Stimulated activated CD8-positive, alpha-beta memory T cell treated with anti-CD3 and anti-CD28 coated beads, Interleukin-15, amount 100 ng/mL, for 4 hours (primary cell): Measurements from ENCODE around the gene TRIM63.

Experiments
- DNase-seq, 2 donors: peaks; one replicate each; pipeline ENCODE4 v3.0.0-alpha.2; 2020; ENCODE audit warnings: low read depth in 2 of 2

Gene TRIM63

GRCh38 chr1:26084844-26085243, 17.4 kb upstream of the TRIM63 start:
- no peak for DNase-seq

DNA sequence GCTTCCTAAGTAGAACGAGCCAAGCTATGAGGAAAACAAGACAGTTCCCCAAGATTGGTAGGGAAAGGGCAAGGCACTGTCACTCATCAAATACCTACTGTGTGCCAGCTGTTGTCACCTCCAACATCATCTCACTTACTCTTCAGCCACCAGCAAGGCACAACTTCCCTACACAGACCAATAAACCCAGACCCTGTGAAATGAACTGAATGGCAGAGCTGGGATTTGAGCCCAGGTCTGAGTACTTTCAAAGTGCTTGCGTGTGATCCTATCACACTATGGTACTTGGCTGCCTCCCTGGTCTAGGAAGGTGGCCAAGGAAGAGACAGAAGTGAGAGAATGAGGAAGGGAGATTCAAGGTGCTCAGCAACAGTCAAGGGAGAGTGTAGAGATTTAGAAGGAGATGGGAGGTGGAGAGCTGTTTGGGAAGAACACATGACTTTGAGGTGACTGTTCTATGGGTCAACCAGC, 16.7 kb upstream of the TRIM63 start:
- DNase-seq: no peak

DNA sequence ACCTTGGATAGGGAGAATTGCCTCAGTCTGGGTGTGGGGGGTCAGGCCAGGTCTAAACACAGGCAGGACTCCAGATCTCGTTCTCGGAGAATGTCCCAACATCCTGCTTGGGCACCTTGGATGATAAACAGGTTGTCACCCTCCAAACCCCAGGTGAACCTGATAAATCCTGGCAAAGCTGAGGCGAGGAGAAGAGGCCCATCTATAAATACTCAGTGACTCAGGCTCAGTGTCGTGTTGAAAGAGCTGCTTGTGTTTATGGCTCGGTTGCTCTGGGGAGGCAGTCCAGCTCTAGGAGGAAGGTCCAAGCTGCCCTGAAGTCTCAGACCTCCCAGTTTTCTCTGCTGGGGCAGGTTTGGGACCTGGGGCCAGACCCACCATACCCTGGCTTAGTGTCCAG, 15.8 kb upstream of the TRIM63 start:
- DNase-seq: no peak

DNA sequence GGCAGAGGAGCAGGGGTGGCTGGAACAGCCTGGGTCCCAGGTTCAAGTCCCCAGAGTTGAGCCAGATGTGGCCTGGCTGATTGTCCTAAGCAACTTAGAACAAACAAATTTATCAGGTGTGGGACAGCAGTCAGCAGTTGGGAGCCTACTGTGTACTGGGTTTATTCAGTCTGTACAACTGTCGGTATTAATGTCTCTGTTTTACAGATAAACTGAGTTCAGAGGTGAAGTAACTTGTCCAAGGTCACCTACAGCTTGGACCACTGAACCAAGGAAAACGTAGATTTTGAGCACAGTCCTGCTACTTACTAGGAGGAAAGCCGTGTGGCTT, 14.6 kb upstream of the TRIM63 start:
- no peak for DNase-seq

DNA sequence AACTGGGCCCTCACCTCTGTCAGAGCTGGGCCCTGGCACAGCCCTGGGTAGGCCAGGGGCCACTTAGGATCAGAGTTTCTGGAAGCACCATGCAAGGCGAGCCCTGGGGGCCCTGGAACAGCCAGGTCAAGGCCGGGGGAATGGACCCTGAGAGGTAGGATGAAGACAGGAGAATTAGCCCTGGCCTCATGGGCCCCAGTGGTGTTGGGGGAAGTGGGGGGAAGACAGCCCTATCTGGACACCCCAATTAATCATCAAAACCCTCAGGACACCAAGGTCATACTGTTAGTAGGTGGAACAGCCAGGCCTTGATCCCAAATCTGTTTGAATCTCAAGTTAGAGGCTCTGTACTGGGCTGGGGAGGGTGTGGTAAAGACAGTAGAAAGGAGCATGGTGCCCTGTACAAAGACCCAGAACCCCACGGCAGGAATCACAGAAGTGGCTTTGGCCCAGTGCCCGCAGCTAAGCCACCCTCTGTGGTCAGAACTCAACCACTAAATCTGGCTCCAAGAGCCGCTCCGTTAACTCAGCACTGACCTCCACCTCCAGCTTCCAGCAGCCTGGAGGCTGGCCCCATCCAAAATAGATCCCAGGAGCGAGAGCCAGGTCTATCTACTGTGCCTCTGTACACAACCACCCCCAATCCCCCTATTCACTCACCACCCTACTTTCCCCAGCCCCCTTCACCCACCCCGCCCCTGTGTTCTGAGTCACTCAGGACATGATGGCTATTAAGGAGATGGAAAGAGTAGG, 14.0 kb upstream of the TRIM63 start:
- no peak for DNase-seq

DNA sequence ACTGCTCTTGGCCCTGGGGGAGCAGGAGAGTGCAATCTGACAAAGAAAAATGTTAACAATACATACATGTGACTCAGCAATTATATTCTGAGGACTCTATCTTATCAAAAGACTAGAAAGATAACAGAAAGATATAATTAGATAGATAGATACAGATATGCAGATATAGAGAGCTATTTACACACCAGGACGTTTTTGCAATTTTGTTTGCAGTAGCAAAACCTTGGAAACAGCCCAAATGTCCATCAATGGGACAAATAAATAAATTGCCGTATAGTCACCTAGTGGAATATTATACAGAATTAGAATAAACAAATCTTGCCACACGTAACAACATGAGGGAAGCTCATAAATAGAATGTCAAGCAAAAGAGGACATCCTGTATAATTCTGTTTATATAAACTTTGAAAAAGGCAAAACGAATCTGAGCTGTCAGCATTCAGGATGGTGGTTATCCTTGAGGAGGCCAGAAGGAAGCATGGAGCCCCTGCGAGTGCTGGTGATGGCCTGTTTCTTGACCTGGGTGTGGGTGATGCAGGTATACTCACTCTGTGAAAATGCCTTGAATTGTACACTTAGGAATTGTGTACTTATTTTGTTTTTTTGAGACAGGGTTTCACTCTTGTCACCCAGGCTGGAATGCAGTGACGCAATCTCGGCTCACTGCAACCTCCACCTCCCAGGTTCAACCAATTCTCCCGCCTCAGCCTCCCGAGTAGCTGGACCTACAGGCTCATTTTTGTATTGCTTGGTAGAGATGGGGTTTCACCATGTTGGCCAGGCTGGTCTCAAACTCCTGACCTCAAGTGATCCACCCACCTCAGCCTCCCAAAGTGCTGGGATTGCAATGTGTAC, 12.8 kb upstream of the TRIM63 start:
- DNase-seq: no peak

GRCh38 chr1:26079178-26079563, 11.7 kb upstream of the TRIM63 start:
- DNase-seq: no peak

GRCh38 chr1:26078286-26079177, 11.1 kb upstream of the TRIM63 start:
- DNase-seq: no peak

GRCh38 chr1:26077524-26077923, 10.1 kb upstream of the TRIM63 start:
- no peak for DNase-seq

- DNase-seq: no peak
Measured at GRCh38 chr1:26075421-26076144, 8.2 kb upstream of the TRIM63 start.

- no peak for DNase-seq
Measured at GRCh38 chr1:26072305-26072704, 4.9 kb upstream of the TRIM63 start.

- DNase-seq: no peak
Measured at GRCh38 chr1:26070963-26071342, 3.5 kb upstream of the TRIM63 start.

DNA sequence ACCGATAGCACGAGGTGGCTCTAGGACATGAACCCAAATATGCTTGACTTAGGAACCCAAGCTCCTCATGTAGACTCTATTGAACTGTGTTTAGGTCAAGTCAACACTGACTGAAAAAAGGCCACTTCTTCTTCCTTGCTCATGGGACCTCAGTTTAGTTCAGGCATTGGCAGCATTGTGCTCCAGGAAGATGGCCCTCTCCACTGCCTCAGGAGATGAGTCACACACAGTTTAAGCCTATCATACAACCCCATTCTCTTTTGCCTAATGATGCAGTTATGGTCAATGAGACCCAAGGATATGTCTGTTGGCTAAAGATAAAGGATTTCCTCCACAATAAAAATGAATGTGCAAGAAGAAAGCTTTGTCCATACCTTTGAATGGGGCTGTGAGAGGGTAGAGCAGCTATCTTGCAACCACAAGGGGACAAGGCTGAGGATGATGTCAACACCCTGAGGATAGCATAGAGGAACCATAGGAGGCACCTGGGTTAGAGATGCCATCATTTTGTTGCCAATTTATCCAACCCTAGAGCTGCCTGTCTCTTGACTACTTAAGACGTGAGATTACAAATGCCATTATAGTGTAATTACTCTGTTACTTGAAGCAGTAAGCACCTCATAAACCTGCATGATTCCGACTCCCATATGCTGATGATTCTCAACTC, 3.0 kb upstream of the TRIM63 start:
- DNase-seq: no peak

- no peak for DNase-seq
Measured at GRCh38 chr1:26069941-26070295, 2.5 kb upstream of the TRIM63 start.

GRCh38 chr1:26066857-26067256, 573 bp downstream of the TRIM63 start:
- no peak for DNase-seq

- DNase-seq: no peak
Measured at GRCh38 chr1:26066160-26066559, 1.3 kb downstream of the TRIM63 start.

GRCh38 chr1:26064553-26064952, 2.9 kb downstream of the TRIM63 start:
- DNase-seq: no peak

DNA sequence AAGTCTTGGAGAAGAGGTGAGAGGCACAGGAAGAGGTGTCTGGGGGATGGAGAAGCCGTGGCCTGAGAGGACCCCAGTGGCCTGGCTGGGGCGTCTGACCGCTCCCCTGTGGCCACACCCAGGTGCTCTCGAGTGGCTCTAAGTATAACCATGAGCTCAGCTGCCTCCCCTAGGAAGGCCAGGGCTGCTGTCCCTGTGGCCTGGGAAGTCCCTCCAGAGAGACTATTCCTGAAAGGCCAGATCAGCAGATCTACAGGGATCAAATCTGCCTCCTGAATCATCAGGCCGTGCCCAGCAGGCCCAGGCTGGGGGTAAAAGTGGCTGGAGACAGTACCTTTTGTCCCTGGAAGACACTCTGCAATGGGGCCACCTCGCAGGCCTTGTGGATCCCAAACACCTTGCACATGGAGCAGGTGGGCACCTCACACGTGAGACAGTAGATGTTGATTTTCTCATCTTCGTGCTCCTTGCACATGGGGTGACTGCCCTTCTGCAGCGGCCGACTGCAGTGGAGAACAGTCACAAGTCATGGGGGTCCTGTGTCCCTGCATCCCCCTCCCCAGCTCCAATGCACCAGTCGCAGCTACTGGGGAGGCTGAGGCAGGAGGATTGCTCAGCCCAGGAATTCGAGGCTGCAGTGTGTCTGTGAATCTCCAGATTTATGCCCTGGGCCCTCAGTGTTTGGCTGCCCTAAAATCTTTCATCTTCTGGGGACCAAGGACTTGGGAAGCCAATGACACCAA, 6.4 kb downstream of the TRIM63 start:
- DNase-seq: no peak

- DNase-seq: no peak
Measured at GRCh38 chr1:26059906-26060305, 7.5 kb downstream of the TRIM63 start.

DNA sequence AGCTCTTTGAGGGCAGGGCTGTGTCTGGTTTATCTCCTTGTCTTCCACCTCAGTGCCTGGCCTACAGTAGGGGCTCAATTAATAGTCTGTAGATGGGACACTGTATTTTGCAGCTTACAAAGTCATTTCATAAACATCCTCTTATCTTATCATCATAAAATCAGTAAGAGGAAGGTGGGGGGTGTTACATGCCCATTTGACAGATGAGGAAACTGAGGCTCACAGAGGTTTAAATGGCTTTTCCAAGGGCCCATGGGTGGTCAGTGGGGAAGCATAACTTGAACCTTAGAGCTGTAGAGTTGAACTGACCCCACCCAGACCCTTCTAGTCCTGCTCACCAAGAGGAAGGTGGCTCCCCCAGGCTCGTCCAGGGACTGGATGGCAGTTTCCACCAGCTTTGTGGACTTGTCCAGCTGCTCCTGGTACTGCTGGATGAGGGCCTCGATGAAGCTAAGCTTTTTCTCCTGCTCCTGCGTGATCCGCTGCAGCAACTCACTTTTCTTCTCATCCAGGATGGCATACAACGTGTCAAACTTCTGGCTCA, 9.3 kb downstream of the TRIM63 start:
- DNase-seq: no peak
